ENCODE measurements around the gene PTPRN2.
A peak's percentile ranks its signal among the peaks of the same experiment; 100 is the strongest.

PTPRN2 gene

DNA sequence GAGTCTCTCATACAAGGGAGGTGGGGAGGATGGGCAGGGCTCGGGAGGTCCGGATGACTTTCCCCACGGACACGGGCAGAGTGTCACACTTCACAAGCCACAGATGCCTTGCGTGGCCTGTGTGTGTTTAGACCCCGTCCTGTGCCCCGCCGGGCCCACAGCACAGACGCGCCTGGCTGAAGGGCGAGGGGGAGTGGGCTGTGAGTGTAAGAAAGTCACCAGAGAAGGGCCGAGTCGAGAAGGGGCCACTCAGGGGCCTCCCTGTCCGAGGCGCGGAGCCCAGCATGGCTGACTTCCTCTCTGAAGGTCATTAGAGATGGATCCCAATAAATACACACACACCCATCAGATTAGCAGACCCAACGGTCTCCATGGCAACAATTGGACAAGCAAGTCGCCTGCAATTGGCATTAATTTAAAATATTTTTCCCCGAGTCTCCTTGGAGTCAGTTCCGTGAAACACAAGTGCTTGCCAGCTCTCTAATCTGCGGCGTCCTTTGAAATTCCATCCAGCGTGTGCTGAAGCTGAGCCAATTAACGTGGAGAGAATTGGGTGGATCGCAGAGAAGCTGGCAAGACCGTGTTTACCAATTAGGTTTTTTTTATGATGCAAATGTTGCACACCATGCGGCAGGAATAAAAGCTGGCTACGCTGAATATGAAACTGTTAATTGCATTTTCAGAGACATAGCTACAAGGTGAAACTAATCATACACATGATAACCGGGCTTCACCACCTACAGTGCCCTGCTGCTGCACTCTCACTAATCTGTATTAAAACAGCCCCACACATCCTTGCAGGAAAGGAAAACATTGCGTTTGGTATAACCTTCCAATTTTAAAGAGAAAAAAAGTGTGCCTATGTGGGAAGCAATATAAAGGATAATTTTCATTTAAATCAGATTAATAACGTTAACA lies 571.2 kb downstream of the PTPRN2 start:
- DNase-seq: peak; percentile 87

DNA sequence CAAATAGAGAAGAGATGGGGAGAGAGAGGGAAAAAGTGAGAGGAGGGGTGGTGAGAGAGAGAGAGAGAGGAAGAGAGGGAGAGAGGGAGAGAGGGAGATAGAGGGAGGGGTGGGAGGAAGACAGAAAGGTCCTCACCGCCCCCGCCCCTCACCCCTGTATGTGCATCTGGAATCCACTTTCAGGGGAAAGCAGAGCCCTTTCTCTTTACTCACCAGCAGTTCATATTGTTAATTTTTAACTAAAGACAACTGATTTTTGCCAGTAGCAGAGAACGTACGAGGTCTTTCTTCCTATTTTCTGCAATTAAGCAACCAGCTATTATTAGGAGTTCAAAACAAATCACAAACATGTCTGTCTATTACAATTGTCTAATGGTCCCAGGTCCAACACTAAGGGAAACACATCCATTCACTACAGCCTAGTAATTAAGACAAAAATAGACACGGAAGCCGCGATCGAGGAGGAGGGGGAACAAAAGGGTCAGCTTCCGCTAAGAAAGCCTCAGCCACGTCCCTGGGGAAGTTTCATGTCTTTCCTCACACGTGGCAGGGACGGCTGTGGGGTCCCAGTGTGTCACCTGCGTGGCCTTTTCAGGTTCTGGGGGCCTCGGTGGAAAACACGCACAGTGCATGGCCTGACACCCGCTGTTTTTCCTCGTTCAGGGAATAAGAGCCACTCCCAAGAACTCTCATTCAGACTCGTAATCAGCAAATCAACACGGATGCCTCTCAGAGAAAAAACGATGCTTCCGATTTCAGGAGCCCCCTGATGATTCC lies 572.0 kb downstream of the PTPRN2 start:
- no peak for DNase-seq

DNA sequence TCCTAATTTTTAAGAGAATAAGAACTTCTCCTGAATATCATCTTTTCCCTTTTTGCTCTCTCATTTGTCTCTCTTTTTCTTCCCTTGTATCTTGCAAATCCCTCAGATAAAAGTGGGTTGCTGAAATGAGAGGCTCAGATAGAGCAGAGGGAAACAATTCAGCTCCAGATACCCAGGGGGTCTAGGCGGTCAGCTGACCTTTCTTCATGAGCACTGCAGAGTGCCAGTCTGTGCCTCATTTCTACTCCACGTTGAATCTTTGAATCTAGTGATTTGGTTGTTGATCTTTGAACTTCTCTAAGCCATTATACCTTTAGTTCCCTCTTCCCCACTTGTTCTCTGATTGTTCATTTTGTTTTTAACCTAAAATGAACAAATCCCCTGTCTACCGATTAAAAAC lies 572.6 kb downstream of the PTPRN2 start:
- no peak for DNase-seq

DNA sequence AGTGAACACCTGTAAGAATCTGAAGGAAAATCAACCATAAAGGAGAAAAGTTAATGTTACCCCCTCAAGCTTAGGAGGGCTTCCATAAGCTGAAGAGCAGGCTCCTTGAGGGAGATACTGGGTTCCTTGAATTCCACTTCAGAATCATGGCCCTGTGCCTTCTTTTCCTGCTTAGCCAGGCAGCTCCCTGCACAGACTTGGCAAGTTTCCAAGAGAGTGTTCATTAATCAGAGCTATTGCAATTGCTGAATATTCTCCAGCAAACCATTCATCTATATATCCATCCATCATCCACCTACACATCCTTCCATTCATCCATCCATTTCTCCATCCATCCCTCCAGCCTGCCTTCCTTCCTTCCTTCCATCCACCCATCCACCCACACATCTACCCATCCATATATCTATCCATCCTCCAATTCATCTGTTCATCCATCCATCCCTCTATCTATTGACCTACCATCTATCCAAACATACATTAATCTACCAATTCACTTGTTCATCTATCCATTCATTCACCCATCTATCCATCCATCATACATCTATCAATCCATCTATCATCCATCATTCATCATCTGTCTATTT lies 574.4 kb downstream of the PTPRN2 start:
- peak; percentile 13 for DNase-seq

DNA sequence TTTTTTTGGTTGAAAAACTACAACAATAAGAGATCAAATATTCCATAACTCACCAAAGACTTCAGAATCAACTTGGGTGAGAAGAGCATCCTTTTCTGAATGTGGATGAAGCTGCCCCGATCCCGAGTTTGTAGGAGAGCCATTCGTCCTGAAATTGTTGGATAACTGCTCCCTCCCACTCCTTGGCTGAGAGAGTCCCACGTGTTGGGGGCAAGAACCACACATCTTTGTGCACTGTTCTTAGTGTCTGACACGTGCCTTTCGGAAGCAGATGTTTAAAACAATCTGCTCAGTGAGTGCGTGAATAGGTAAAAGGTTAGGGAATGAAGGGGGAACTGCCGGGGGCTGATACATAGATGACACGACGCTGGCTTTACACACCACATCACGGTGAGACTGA lies 575.7 kb downstream of the PTPRN2 start:
- no peak for DNase-seq

DNA sequence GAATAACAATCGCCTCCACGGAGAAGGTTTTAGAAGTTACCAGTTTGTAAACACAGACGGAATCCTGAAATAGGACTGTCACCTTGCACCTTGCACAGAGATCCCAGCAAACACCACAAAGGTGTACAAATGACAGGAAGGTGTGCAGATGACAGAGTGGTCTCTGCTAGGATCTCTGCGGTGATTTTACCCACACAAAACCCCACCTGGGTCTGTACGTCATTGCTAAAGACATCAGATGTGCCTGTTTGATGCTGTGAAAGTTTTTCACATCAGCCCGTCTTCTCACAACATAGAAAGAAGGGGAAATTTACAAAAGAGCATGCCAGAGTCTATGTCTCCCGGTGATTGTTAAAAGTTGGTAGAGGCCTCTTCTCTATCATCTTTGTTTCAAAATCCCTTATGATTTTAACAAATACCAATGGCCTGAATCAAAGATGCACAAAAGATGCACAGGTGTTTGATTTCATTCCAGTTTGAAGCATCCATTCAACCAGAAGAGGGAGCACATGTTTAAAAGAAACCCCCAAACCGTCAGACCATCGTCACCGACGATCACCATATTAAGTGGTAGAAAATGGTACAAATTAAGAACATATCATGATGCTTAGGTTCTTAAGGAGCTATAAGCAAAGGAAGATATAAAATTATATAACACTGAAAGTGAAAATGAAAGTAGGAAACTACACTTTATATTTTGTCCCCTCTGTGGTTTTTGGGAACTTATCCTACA lies 576.5 kb downstream of the PTPRN2 start:
- no peak for DNase-seq

DNA sequence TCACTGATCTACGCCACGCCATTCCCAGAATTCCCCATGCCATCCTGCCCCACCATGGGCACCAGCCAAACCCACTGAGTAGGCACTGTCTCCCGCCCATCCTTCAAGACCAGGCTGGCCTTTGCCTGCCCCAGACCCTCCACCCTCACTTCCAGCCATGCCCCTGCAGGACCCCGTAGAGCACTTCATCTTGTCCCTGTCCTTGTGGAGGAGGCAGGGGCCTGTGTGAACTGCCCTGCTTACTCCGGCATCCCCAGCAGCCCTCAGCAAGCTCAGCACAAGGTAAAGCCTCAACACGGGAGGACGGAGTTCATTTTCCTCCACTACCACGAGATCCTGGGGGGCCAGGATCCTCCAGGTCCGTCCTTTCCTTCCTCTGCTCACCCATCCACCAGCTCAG lies 577.7 kb downstream of the PTPRN2 start:
- no peak for DNase-seq

DNA sequence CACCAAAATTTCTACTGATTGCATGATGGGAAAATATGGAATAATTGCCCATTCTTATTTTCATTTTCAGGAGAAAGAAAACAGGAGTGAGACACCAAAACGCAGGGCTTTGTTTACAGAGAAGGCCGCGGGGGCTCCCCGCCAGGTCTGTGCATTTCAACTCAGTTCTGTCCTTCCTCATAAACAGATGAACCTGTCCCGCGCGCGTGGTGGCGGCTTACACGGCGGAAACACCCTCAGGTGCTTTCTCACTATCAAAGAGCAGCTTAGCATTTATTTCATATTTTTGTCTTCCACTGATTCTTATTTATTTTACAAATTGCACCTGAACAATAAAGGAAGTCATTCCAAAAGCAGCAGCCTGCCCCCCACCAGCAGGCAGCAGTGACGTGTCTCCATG lies 579.4 kb downstream of the PTPRN2 start:
- DNase-seq: no peak

DNA sequence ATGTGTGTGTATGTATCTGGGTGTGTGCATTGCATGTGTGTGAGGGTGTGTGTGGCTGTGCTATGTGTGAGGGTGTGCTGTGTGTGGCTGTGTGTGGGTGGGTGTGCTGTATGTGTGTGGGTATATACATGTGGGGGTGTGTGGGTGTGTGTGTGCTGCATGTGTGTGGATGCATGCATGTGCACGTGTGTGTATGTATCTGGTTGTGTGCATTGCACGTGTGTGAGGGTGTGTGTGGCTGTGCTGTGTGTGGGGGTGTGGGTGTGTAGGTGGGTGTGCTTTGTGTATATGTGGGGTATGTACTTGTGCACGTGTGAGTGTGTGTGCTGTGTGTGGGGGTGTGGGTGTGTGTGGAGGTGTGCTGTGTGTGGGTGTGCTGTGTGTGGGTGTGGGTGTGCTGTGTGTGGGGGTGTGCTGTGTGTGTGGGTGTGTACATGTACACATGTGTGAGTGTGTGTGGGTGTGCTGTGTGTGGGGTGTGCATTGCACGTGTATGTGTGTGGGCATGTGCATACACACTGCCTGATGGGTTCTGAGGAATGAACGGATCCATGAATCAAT lies 579.8 kb downstream of the PTPRN2 start:
- DNase-seq: no peak

DNA sequence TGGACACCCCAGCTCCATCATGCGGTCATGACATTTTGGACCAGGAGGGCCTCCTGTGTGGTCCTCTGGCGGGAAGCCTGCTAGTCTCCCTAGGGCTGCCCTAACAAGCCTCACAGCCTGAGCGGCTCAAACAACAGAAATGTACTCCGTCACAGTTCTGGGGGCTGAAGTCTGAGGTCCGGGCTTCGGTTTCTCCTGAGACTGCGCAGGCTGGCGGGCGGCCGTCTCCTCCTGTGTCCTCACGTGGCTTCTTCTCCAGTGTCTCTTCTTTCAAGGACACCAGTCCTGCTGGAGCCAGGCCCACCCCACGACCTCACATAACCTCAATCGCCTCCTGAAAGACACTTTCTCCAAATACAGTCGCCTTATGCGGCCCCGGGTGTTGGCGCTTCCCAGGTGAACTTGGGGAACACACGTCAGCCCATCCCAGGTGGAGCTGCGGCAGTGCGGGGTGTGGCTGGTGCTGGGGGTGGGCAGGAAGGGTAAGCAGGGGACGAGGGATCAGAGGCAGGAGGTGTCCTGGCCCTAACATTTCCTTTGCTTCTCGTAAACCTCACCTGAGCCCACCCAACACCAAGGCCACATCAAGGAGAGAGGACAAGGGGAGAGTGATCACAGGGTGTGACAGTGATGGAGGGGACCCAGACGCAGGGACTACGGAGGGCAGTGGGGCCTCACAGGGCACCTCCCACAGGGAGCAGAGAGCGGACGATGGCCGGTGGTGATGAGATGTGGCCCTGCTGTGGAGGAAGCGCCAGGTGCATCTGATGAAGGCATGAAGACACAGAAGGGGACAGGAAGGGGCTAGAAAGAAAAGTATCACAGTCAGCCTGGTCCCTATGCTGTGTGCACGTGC lies 580.6 kb downstream of the PTPRN2 start:
- DNase-seq: no peak

DNA sequence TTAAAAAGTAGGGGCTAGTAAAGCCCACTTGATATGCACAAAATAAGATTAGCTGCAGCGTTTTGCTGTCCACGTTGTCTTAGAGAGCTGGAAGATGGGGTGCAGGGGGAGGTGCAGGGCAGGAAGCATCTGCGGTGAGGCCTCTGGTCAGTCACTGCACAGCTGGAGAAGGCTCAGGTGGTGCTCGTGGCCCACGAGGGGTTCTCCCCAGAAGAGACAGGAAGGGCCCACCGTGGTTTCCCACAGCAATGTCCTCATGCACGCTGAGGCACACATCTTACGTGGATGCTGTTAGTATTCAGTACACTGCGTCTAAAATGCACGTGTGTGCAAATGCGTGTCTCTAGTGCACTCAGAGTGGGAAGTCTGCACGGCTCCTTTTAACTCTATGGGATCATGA lies 582.1 kb downstream of the PTPRN2 start:
- no peak for DNase-seq

DNA sequence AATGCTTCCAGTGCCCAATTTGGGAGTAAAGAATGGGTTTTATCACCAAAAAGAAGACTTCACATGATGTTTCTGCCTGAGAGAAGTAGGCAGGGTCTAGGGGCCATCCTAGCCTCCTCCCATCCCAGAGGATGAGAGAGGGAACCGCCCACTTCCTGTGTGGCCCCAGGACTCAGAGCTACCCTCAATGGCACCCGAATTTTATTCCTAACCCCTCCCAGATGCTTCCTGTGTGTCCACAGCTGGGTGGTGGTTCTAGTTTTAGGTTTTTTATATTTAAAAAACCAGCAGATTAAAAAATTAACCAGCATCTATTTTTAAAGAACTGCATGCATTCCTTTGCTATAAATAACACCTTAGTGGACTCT lies 583.5 kb downstream of the PTPRN2 start:
- DNase-seq: no peak

DNA sequence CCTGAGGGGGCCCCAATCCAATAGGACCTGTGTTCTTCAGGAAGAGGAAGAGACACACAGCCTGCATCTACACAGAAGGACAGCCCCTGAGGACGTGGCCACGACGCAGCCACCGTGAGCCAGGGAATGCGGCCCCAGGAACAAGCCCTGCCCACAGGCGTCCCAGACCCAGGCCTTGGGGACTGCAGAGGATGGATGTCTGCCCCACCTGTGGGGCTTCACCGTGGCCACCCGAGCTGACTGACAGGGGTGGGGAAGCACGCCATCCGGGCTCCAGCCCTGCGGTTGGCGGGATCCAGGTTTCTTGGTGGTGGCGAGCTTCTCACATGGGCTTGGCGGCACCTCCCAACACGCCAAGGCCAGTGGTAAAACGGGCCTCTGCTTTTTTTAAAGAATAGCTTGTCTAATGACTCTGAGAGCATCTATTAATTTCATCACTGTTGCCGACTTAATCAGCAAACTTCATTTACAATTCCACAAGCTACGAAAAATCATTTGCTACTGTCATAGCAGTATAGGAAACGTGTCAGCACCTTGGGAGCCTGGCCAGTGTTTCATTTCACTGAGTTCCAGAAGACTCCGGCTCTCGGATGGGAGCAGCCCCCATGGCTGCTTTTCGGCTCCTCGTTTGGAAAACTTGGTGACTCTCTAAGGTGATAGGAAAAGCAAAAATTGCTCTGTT lies 584.0 kb downstream of the PTPRN2 start:
- no peak for DNase-seq

DNA sequence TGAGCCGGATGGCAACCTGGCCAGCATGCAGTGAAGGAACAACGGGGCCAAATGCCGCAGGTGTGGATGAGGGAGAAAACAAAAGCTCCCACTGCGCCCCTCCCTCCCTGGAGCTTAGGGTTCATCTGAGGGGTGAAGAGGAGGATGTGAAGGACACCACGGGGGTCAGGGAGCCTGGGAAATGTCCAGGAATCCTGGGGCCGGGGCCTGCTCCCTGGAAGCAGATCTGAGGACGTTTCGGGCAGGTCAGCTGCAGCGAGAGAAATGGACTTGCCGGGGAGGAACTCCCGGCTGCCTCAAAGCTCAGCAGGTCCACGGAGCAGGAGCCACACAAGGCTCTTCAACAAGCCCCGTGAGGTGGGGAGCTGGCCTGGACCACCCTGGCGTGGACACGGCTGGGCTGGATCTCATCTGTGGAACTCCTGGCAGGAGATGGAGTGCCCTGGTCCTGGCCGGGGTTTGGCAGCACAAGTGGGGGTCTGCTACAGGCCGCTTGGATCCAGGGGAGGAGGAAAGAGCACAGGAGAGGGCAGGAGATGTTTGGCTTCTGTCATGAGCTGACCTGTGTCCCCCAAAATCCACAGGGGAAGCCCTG lies 585.0 kb downstream of the PTPRN2 start:
- DNase-seq: no peak

DNA sequence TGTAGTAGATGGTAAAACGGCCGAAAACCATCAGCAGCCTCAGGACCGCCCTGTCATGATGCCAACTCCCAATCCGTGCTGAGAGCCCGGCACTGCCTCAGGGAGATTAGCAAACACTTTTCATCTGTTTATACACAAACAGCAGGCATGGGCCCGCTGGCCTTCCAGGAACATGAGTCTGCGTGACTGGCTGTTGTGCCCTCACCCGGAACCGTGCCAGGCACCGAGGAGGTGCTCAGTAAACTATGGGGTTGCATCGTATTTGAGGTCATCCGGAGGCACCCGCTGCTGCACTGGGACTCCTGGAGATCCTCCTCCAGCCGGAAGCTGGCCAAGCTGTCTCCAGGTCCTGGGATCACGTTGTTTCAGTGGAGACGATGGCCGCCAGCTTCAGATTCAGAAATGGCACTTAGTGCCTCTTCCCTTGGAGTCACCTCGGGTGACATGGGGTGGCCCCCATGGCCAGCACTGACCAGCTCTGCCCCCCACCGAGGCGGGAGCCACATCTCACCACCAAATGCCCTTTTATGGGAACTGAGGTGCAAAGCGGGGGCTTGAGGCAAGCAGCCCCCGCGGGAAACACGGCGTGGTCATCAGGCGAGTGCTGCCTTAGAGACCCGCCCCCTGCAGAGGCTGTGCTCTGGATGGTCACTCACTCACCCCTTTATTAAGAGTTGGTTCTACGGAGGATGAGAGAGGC lies 585.9 kb downstream of the PTPRN2 start:
- peak; percentile 75 for DNase-seq

DNA sequence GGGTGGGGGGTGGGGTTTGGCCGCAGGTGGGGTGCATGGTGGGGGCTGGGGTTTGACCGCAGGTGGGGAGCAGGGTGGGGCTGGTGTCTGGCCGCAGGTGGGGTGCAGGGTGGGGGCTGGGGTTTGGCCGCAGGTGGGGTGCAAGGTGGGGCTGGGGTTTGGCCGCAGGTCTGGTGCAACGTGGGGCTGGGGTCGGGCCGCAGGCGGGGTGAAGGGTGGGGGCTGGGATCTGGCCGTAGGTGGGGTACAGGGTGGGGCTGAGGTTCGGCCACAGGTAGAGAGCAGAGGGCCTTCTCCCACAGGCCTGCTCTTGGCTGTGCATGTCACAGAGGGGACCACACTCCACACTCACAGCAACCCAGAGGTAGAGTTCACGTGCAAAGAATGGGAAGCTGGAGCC lies 586.6 kb downstream of the PTPRN2 start:
- DNase-seq: peak; percentile 44

DNA sequence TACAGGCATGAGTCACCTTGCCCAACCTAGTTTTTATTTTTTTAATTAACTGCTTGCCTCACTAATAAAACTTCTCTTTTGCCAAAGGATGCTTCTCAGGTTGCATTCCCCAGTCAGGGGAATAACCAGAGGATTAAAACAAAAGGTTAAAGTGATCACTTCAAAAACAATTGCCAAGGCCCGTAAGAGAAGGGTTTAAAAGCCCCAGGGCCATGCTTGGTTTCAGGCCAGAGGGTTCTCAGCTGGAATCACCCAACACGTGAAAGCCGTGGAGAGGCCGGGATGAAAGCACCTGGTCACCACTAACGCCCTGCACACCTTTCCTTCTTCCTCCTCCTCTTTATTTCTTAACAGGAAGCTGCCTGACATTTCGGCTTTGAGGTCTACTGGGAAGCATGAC lies 587.5 kb downstream of the PTPRN2 start:
- DNase-seq: peak; percentile 95

DNA sequence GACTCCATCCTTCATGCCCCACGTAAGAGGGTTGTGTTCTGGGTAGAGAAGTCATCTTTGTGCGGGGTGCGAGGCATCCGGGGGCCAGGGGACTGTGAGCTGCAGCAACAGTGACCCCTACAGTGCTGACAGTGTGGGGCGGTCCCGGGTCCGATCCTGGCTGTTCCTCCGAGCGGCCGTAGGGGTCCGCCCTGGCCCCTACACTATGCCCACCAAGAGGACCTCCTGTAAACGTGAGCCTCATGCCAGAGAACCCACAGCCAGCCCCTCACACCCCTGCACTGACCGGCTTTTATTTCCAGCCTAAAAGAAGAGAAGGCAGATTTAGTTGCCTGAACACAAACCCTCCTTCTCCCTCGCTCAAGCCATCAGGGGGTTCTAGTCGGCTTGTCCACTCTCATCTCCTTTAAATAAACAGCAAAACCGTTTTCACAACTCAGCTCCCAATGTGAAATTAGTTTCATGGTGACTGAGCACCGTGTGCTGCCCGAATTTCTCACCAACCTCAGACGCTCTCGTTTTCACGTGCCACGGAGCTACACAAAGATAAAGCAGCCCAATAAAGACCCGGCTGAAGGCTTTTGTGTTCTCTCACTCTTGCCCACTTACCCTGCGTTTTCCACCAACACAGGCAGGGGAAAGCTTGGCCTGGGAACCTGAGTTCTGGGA lies 588.6 kb downstream of the PTPRN2 start:
- DNase-seq: no peak

DNA sequence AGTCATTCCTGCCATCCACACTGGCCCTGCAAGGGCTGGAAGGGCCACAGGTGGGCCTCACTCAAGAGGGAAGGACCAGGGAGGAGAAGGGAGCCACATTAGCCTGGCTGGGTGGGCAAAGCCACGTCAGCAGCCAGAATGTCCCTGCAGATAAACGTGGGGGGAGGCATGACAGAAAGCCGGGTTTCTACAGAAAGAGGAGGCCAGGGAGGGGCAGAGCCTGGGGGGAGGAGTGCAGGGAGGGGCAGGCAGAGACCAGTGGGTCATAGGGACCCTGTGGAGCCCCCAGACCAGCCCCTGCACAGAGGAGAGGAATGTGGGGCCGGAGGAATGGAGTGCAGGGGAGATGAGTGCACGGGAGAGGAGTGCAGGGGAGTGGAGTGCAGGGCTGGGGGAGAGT lies 590.2 kb downstream of the PTPRN2 start:
- DNase-seq: no peak

DNA sequence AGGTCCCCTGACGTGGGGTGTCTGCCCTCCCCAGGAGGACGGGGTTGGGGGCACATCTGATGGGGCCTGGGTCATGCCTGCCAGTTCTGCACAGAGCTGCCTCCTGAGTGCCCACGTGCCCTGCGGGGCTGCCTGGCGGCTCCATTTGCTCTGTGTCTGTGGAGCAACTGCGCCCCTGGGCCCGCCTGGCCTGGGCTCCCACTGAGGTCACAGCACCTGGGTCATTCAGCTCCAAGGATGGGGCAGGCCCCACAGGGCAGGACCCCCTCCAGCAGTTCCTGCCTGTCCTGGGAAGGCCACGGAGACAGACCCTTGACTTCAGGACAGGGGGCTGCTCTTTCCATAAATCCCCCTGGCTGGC lies 590.6 kb downstream of the PTPRN2 start:
- no peak for DNase-seq
